OCI-LY1 (cell line): ENCODE data around the gene VIPAS39.

Experiments used
- H2AFZ ChIP-seq: fragments of 200-600 bp; sonication (generic), shearing (Covaris generic); 2 replicates; pipeline ENCODE4 v1.6.0; 2014; ENCODE audit warnings: antibody characterized with exemption, mild to moderate bottlenecking, low read length
- H3F3A ChIP-seq: fragments of 200-600 bp; sonication (generic), shearing (Covaris generic); 2 replicates; pipeline ENCODE4 v1.6.0; 2014; ENCODE audit warnings: mild to moderate bottlenecking, antibody characterized with exemption, low read length, moderate library complexity; ENCODE audit not compliant: insufficient read depth
- H3K27ac ChIP-seq: fragments of 200-600 bp; sonication (generic); 2 replicates; pipeline ENCODE4 v1.5.1; 2014; ENCODE audit warnings: low read length, mixed run types, mild to moderate bottlenecking, low read depth; ENCODE audit not compliant: poor library complexity, severe bottlenecking
- H3K27me3 ChIP-seq: fragments of 200-600 bp; sonication (generic); 2 replicates; pipeline ENCODE4 v1.6.0; 2014; ENCODE audit warnings: antibody characterized with exemption, mild to moderate bottlenecking, low read length, moderate library complexity; ENCODE audit not compliant: insufficient read depth
- H3K36me3 ChIP-seq: fragments of 200-600 bp; sonication (generic); 2 replicates; pipeline ENCODE4 v1.6.1; 2014; ENCODE audit warnings: mild to moderate bottlenecking, antibody characterized with exemption, low read length, moderate library complexity, mixed read lengths; ENCODE audit not compliant: insufficient read depth
- H3K4me1 ChIP-seq: fragments of 200-600 bp; sonication (generic); 2 replicates; pipeline ENCODE4 v1.5.1; 2014; ENCODE audit warnings: mild to moderate bottlenecking, low read length, moderate library complexity; ENCODE audit not compliant: insufficient read depth, severe bottlenecking
- H3K4me2 ChIP-seq: fragments of 200-600 bp; sonication (generic), shearing (Covaris generic); 2 replicates; pipeline ENCODE4 v1.6.1; 2014; ENCODE audit warnings: low read length
- H3K4me3 ChIP-seq: fragments of 200-600 bp; sonication (generic); 2 replicates; pipeline ENCODE4 v1.5.1; 2014; ENCODE audit warnings: low read length, low read depth, mild to moderate bottlenecking, mixed read lengths; ENCODE audit not compliant: poor library complexity, severe bottlenecking
- H3K79me2 ChIP-seq: fragments of 200-600 bp; shearing (Covaris generic); 2 replicates; pipeline ENCODE4 v1.6.1; 2016; ENCODE audit warnings: mixed run types, low read length, mixed read lengths; ENCODE audit not compliant: insufficient read depth
- H3K9ac ChIP-seq: fragments of 200-600 bp; sonication (generic), shearing (Covaris generic); 2 replicates; pipeline ENCODE4 v1.6.1; 2014; ENCODE audit warnings: mild to moderate bottlenecking, low read length, mixed read lengths
- H3K9me2 ChIP-seq: fragments of 200-600 bp; sonication (generic), shearing (Covaris generic); 2 replicates; pipeline ENCODE4 v1.6.1; 2014; ENCODE audit warnings: low read depth, mild to moderate bottlenecking, low read length, mixed read lengths
- H3K9me3 ChIP-seq: fragments of 200-600 bp; shearing (Covaris generic); 2 replicates; pipeline ENCODE4 v1.6.1; 2014; ENCODE audit warnings: low read length, mixed read lengths
- H4K20me1 ChIP-seq: fragments of 200-600 bp; sonication (generic), shearing (Covaris generic); 2 replicates; pipeline ENCODE4 v1.6.0; 2016; ENCODE audit warnings: mild to moderate bottlenecking, low read length; ENCODE audit not compliant: insufficient read depth
- CTCF ChIP-seq: fragments of 200-600 bp; sonication (generic), shearing (Covaris generic); IDR thresholded peaks from 2 replicates; pipeline ENCODE4 v1.5.1; 2017; ENCODE audit warnings: mild to moderate bottlenecking, antibody characterized with exemption, low read length, moderate library complexity, mixed read lengths
- EZH2 ChIP-seq: fragments of 200-600 bp; sonication (generic), shearing (Covaris generic); IDR thresholded peaks from 2 replicates; pipeline ENCODE4 v1.8.0; 2017; ENCODE audit warnings: borderline replicate concordance, mixed run types, mild to moderate bottlenecking, antibody characterized with exemption, low read length, moderate library complexity, mixed read lengths

Gene VIPAS39

GRCh38 chr14:77403768-77404167, 53.6 kb downstream of the VIPAS39 start:
- no peaks in the 10 kb centered on the region for H3F3A ChIP-seq
- H4K20me1 ChIP-seq = no peaks in the 10 kb centered on the region
- H3K9ac ChIP-seq = no peak overlapping the region
- H3K79me2 ChIP-seq = no peaks in the 10 kb centered on the region
- H3K4me2 ChIP-seq = no peak overlapping the region
- H3K9me2 ChIP-seq = no peaks in the 10 kb centered on the region
- TF ChIP-seq EZH2 (no peak), CTCF (no peak)
- no peaks in the 10 kb centered on the region for H3K9me3 ChIP-seq
- no peak overlapping the region for H3K4me3 ChIP-seq
- no peaks in the 10 kb centered on the region for H3K27me3 ChIP-seq
- H2AFZ ChIP-seq = no peak overlapping the region
- no peak overlapping the region for H3K27ac ChIP-seq
- H3K4me1 ChIP-seq = no peaks in the 10 kb centered on the region
- H3K36me3 ChIP-seq = no peaks in the 10 kb centered on the region

- Histone ChIP-seq H3K4me2 (no peak overlapping the region), H3K9me2 (no peaks in the 10 kb centered on the region), H3F3A (no peaks in the 10 kb centered on the region), H3K27me3 (no peaks in the 10 kb centered on the region), H2AFZ (no peak overlapping the region), H3K4me3 (no peak overlapping the region), H3K79me2 (no peaks in the 10 kb centered on the region), H4K20me1 (no peaks in the 10 kb centered on the region), H3K9ac (no peak overlapping the region), H3K4me1 (no peaks in the 10 kb centered on the region), H3K27ac (no peak overlapping the region), H3K9me3 (no peaks in the 10 kb centered on the region), H3K36me3 (no peaks in the 10 kb centered on the region; the same call in 1 of the 2 replicates)
- no peak for TF ChIP-seq CTCF
- TF ChIP-seq EZH2 = no peak
These were observed 57.2 kb downstream of the VIPAS39 start for GRCh38 chr14:77400216-77400615.

GRCh38 chr14:77390188-77390587, 67.2 kb downstream of the VIPAS39 start:
- Histone ChIP-seq H3K36me3 (no peaks in the 10 kb centered on the region), H3K27me3 (no peaks in the 10 kb centered on the region), H3K9me2 (no peaks in the 10 kb centered on the region), H3K4me1 (no peaks in the 10 kb centered on the region), H4K20me1 (no peaks in the 10 kb centered on the region), H3K27ac (no peak overlapping the region), H3K9ac (no peak overlapping the region), H2AFZ (no peak overlapping the region), H3K4me2 (no peak overlapping the region), H3K9me3 (no peaks in the 10 kb centered on the region), H3K79me2 (no peaks in the 10 kb centered on the region; the same call in 1 of the 2 replicates), H3K4me3 (no peak overlapping the region), H3F3A (no peaks in the 10 kb centered on the region)
- TF ChIP-seq EZH2 = no peak
- no peak for TF ChIP-seq CTCF
